ENCODE data around the gene ADGRB3.

- TF ChIP-seq CTCF (IDR thresholded peaks at IDR 0.05 in 8 of 11, conservative IDR thresholded peaks at IDR 0.05 in 3 of 11): no peak
- no peak for TF ChIP-seq POLR2AphosphoS5 (IDR thresholded peaks at IDR 0.05)
These were observed 714.7 kb downstream of the ADGRB3 start for GRCh38 chr6:69349771-69350170.

All from spleen (tissue), 7 donors.